ENCODE data around the gene SVOPL. TPM values are rescaled to one million over a fixed set of nuclear protein-coding genes. Genes with fewer than 3 reads are reported as not detected.

The SVOPL gene
- total RNA-seq, 2 donors from 2014 or later: 3.7 TPM; not detected in 1

GRCh38 chr7:138608275-138608674, 92.9 kb downstream of the SVOPL start:
- no peak for ATAC-seq (ENCODE audit: insufficient number of reproducible peaks, low FRiP score, low read depth)
- Histone ChIP-seq H3K4me1 (ENCODE audit: control insufficient read depth in 1 of 2, low read depth in 2 of 2) (no peaks in the 10 kb centered on the region), H3K27ac (no peak overlapping the region), H3K4me3 (no peak overlapping the region), H3K36me3 (no peaks in the 10 kb centered on the region), H3K27me3 (replicated peaks; ENCODE audit: insufficient read depth) (no peaks in the 10 kb centered on the region), H3K9me3 (no peaks in the 10 kb centered on the region)
- no peak for TF ChIP-seq CTCF (IDR thresholded peaks at IDR 0.05)
- DNase-seq (ENCODE audit: low spot score): no peak

GRCh38 chr7:138607216-138608126, 93.7 kb downstream of the SVOPL start:
- ATAC-seq (ENCODE audit: insufficient number of reproducible peaks, low FRiP score, low read depth) (no peak), DNase-seq (ENCODE audit: low spot score) (no peak)
- Histone ChIP-seq H3K36me3 (no peaks in the 10 kb centered on the region), H3K4me1 (ENCODE audit: control insufficient read depth in 1 of 2, low read depth in 2 of 2) (no peaks in the 10 kb centered on the region), H3K27ac (no peak overlapping the region), H3K4me3 (no peak overlapping the region), H3K27me3 (replicated peaks; ENCODE audit: insufficient read depth) (no peaks in the 10 kb centered on the region), H3K9me3 (no peaks in the 10 kb centered on the region)
- TF ChIP-seq CTCF (IDR thresholded peaks at IDR 0.05): no peak

GRCh38 chr7:138606236-138606635, 94.9 kb downstream of the SVOPL start:
- DNase-seq (ENCODE audit: low spot score) (no peak), ATAC-seq (ENCODE audit: insufficient number of reproducible peaks, low FRiP score, low read depth) (no peak)
- Histone ChIP-seq H3K27ac (no peak overlapping the region), H3K9me3 (no peaks in the 10 kb centered on the region), H3K4me3 (no peak overlapping the region), H3K36me3 (no peaks in the 10 kb centered on the region), H3K4me1 (ENCODE audit: control insufficient read depth in 1 of 2, low read depth in 2 of 2) (no peaks in the 10 kb centered on the region), H3K27me3 (replicated peaks; ENCODE audit: insufficient read depth) (no peaks in the 10 kb centered on the region)
- no peak for TF ChIP-seq CTCF (IDR thresholded peaks at IDR 0.05)

GRCh38 chr7:138603549-138604318, 97.4 kb downstream of the SVOPL start:
- no peaks in the 10 kb centered on the region for H3K36me3 ChIP-seq
- H3K27ac ChIP-seq: no peak overlapping the region
- no peaks in the 10 kb centered on the region for H3K27me3 ChIP-seq (replicated peaks; ENCODE audit: insufficient read depth)
- DNase-seq (ENCODE audit: low spot score) (no peak), ATAC-seq (ENCODE audit: insufficient number of reproducible peaks, low FRiP score, low read depth) (no peak)
- H3K4me3 ChIP-seq: no peak overlapping the region
- H3K9me3 ChIP-seq: no peaks in the 10 kb centered on the region
- no peaks in the 10 kb centered on the region for H3K4me1 ChIP-seq (ENCODE audit: control insufficient read depth in 1 of 2, low read depth in 2 of 2)
- no peak for TF ChIP-seq CTCF (IDR thresholded peaks at IDR 0.05)

- H3K27me3 ChIP-seq (replicated peaks; ENCODE audit: insufficient read depth): no peaks in the 10 kb centered on the region
- DNase-seq (ENCODE audit: low spot score): no peak
- H3K9me3 ChIP-seq: no peaks in the 10 kb centered on the region
- no peak overlapping the region for H3K4me3 ChIP-seq
- TF ChIP-seq CTCF (IDR thresholded peaks at IDR 0.05): no peak
- no peaks in the 10 kb centered on the region for H3K36me3 ChIP-seq
- H3K27ac ChIP-seq: no peak overlapping the region
- ATAC-seq (ENCODE audit: insufficient number of reproducible peaks, low FRiP score, low read depth): no peak
- no peaks in the 10 kb centered on the region for H3K4me1 ChIP-seq (ENCODE audit: control insufficient read depth in 1 of 2, low read depth in 2 of 2)
Observed at GRCh38 chr7:138602451-138602850, 98.7 kb downstream of the SVOPL start.

Measured in thoracic aorta (tissue), 2 donors.